ENCODE data around the gene NRXN3. TPM values are rescaled to one million over a fixed set of nuclear protein-coding genes. Genes with fewer than 3 reads are reported as not detected.

NRXN3 gene
- total RNA-seq, 1 donor from 2014 or later, result 18.0 TPM

DNA sequence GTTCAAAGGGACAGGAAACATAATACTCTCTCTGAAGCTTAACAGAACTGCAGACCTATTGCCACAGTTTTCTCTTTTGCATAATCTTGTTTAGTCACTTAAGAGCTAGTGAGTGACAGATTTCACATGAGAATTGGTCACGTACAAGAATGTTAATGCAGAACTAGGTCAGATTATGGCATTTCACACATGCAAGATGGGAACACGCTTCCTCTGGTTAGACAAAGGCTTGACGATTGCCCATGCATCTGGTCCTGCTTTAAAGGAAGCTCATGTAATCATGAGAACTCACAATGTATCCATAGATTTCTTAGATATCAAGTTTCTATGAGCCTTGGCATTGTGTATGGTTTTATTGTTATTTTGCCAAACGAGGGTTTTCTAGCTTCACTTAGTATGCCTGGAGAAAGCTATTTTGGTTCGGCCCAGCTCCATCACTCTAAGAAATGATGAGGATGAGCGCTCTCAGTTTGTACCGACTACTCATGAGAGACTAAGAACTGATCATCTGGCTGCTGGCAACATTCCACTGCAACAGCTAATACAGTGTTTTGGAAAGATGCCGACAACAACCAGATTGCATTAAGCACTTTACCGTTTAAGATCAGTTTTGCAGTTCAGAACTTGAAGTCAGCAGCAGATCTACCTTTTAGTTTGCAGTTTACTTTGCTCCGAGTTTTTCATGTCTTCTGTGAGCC is 1661.2 kb downstream of the NRXN3 start:
- no peaks in the 10 kb centered on the region for H3K36me3 ChIP-seq (ENCODE audit: insufficient read depth, low read length)
- H3K4me1 ChIP-seq (ENCODE audit: insufficient read depth, low read length), result no peaks in the 10 kb centered on the region
- no peaks in the 10 kb centered on the region for H3K9me3 Mint-ChIP-seq (ENCODE audit: unreplicated experiment)
- no peaks in the 10 kb centered on the region for H3K36me3 Mint-ChIP-seq (ENCODE audit: low read depth, unreplicated experiment)
- no peak overlapping the region for H3K4me3 ChIP-seq (ENCODE audit: insufficient read depth, low read depth, low read length)
- no peak overlapping the region for H2AFZ ChIP-seq (ENCODE audit: low read depth, low read length)
- H3K4me1 Mint-ChIP-seq (ENCODE audit: low read depth, unreplicated experiment), result peaks cover 6% of the 10 kb centered on the region
- H3K79me2 ChIP-seq (ENCODE audit: insufficient read depth, low read length), result no peaks in the 10 kb centered on the region
- H3K27me3 ChIP-seq (ENCODE audit: insufficient read depth, low read length), result no peaks in the 10 kb centered on the region
- H3K27ac ChIP-seq (ENCODE audit: low read depth, low read length), result no peak overlapping the region
- no peak overlapping the region for H3K4me3 Mint-ChIP-seq (ENCODE audit: unreplicated experiment)
- no peaks in the 10 kb centered on the region for H4K20me1 ChIP-seq (ENCODE audit: insufficient read depth, low read length)
- H3K27me3 Mint-ChIP-seq (ENCODE audit: low read depth, unreplicated experiment), result no peaks in the 10 kb centered on the region
- no peak overlapping the region for H3K4me2 ChIP-seq (ENCODE audit: low read length)
- H3K27ac Mint-ChIP-seq (ENCODE audit: unreplicated experiment), result no peak overlapping the region
- DNase-seq (ENCODE audit: low read depth) (no peak), FAIRE-seq (no peak)
- H3K9ac ChIP-seq (ENCODE audit: low read length), result no peak overlapping the region
- TF ChIP-seq, protein P1, sequence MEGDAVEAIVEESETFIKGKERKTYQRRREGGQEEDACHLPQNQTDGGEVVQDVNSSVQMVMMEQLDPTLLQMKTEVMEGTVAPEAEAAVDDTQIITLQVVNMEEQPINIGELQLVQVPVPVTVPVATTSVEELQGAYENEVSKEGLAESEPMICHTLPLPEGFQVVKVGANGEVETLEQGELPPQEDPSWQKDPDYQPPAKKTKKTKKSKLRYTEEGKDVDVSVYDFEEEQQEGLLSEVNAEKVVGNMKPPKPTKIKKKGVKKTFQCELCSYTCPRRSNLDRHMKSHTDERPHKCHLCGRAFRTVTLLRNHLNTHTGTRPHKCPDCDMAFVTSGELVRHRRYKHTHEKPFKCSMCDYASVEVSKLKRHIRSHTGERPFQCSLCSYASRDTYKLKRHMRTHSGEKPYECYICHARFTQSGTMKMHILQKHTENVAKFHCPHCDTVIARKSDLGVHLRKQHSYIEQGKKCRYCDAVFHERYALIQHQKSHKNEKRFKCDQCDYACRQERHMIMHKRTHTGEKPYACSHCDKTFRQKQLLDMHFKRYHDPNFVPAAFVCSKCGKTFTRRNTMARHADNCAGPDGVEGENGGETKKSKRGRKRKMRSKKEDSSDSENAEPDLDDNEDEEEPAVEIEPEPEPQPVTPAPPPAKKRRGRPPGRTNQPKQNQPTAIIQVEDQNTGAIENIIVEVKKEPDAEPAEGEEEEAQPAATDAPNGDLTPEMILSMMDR (IDR thresholded peaks at IDR 0.05; ENCODE audit: insufficient read depth, low read depth, low read length), result no peak
- no peak for TF ChIP-seq EZH2 (IDR thresholded peaks at IDR 0.05; ENCODE audit: insufficient read depth, low read length)
- no peaks in the 10 kb centered on the region for H3K9me3 ChIP-seq (ENCODE audit: insufficient read depth, low read depth, low read length)

- H3K27ac Mint-ChIP-seq (ENCODE audit: unreplicated experiment), result no peak overlapping the region
- DNase-seq (ENCODE audit: low read depth), result no peak
- no peak overlapping the region for H3K9ac ChIP-seq (ENCODE audit: low read length)
Observed at GRCh38 chr14:79833781-79834180, 1663.6 kb downstream of the NRXN3 start.

More at GRCh38 chr14:79833781-79834180, 1663.6 kb downstream of the NRXN3 start:
- no peak for FAIRE-seq
- Histone ChIP-seq H3K27ac (ENCODE audit: low read depth, low read length) (no peak overlapping the region), H3K4me2 (ENCODE audit: low read length) (no peak overlapping the region), H3K36me3 (ENCODE audit: insufficient read depth, low read length) (no peaks in the 10 kb centered on the region), H4K20me1 (ENCODE audit: insufficient read depth, low read length) (no peaks in the 10 kb centered on the region), H3K79me2 (ENCODE audit: insufficient read depth, low read length) (no peaks in the 10 kb centered on the region), H3K4me1 (ENCODE audit: insufficient read depth, low read length) (no peaks in the 10 kb centered on the region), H3K27me3 (ENCODE audit: insufficient read depth, low read length) (no peaks in the 10 kb centered on the region), H3K9me3 (ENCODE audit: insufficient read depth, low read depth, low read length) (no peaks in the 10 kb centered on the region), H3K4me3 (ENCODE audit: insufficient read depth, low read depth, low read length) (no peak overlapping the region), H2AFZ (ENCODE audit: low read depth, low read length) (no peak overlapping the region)
- TF ChIP-seq EZH2 (IDR thresholded peaks at IDR 0.05; ENCODE audit: insufficient read depth, low read length), result no peak
- TF ChIP-seq, protein P1 (IDR thresholded peaks at IDR 0.05; ENCODE audit: insufficient read depth, low read depth, low read length), result no peak
- Mint-ChIP-seq H3K36me3 (ENCODE audit: low read depth, unreplicated experiment) (no peaks in the 10 kb centered on the region), H3K27me3 (ENCODE audit: low read depth, unreplicated experiment) (no peaks in the 10 kb centered on the region), H3K4me3 (ENCODE audit: unreplicated experiment) (no peak overlapping the region), H3K4me1 (ENCODE audit: low read depth, unreplicated experiment) (peaks cover 12% of the 10 kb centered on the region), H3K9me3 (ENCODE audit: unreplicated experiment) (no peaks in the 10 kb centered on the region)

Data from astrocyte (in vitro differentiated cells and primary cell).